GM12864 (cell line): ENCODE data around the gene C1orf226.
"Not testable (repeated sequence)": the region's sequence is repeated elsewhere in the genome, so short reads cannot be mapped to it uniquely, and the experiment has no call there.

Experiments
- DNase-seq: peaks from one replicate; pipeline ENCODE4 v3.0.0-alpha.2; 2011; ENCODE audit warnings: low read depth
- H3K4me3 ChIP-seq: 2 replicates; pipeline ENCODE4 v1.5.1; 2011; ENCODE audit warnings: mild to moderate bottlenecking, low read depth, low read length, control low read depth
- TF ChIP-seq, protein P1 (sequence below): IDR thresholded peaks from 2 replicates; pipeline ENCODE4 v1.5.1; 2011; ENCODE audit warnings: low read depth, mild to moderate bottlenecking, moderate library complexity, low read length, control low read depth, inconsistent platforms; ENCODE audit errors: missing control alignments

C1orf226 gene

DNA sequence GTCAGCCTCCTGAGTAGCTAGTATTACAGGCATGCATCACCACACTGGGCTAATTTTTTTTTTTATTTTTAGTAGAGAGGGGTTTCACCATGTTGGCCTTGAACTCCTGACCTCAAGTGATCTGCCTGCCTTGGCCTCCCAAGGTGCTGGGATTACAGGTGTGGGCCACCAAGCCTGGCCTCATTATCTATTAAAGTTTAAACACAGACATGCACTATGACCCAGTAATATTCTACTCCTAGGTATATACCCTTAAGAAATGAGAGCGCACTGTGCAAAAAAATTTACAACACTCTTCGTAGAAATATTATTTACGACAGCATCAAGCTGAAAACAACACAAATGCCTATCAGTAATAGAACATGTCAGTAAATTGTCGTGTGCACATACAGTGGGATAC is 49.1 kb downstream of the C1orf226 start:
- DNase-seq: no peak
- TF ChIP-seq, protein P1, sequence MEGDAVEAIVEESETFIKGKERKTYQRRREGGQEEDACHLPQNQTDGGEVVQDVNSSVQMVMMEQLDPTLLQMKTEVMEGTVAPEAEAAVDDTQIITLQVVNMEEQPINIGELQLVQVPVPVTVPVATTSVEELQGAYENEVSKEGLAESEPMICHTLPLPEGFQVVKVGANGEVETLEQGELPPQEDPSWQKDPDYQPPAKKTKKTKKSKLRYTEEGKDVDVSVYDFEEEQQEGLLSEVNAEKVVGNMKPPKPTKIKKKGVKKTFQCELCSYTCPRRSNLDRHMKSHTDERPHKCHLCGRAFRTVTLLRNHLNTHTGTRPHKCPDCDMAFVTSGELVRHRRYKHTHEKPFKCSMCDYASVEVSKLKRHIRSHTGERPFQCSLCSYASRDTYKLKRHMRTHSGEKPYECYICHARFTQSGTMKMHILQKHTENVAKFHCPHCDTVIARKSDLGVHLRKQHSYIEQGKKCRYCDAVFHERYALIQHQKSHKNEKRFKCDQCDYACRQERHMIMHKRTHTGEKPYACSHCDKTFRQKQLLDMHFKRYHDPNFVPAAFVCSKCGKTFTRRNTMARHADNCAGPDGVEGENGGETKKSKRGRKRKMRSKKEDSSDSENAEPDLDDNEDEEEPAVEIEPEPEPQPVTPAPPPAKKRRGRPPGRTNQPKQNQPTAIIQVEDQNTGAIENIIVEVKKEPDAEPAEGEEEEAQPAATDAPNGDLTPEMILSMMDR: no peak
- no peak overlapping the region for H3K4me3 ChIP-seq

DNA sequence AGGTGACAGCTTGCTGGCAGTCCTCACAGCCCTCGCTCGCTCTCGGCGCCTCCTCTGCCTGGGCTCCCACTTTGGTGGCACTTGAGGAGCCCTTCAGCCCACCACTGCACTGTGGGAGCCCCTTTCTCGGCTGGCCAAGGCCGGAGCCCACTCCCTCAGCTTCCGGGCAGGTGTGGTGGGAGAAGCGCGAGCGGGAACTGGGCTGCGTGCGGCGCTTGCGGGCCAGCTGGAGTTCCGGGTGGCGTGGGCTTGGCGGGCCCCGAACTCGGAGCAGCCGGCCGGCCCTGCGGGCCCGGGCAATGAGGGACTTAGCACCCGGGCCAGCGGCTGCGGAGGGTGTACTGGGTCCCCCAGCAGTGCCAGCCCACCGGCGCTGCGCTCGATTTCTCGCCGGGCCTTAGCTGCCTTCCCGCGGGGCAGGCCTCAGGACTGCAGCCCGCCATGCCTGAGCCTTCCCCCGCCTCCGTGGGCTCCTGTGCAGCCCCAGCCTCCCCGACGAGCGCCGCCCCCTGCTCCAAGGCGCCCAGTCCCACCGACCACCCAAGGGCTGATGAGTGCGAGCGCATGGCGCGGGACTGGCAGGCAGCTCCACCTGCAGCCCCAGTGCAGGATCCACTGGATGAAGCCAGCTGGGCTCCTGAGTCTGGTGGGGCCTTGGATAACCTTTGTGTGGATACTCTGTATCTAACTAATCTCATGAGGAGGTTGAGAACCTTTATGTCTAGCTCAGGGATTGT is 51.6 kb downstream of the C1orf226 start:
- not testable (repeated sequence) for DNase-seq, H3K4me3 ChIP-seq
